HG03280 (cell line): Measurements from ENCODE around the gene DUSP15.
"Not testable (repeated sequence)": the region's sequence is repeated elsewhere in the genome, so short reads cannot be mapped to it uniquely, and the experiment has no call there.

ENCODE experiments used
- ATAC-seq: cut with Tn5 transposase; IDR thresholded peaks from one replicate; pipeline ENCODE4 v1.9.1; 2021; ENCODE audit warnings: mild to moderate bottlenecking, moderate library complexity; ENCODE audit not compliant: unreplicated experiment

The DUSP15 gene

GRCh38 chr20:31869942-31870725 lies at the start of gene DUSP15, which contains the start of gene TTLL9:
DUSP15 (minus strand) TSS chr20:31870527; CDS start chr20:31870337, 190 bp downstream.
TTLL9 (plus strand) TSS chr20:31870634; CDS start chr20:31871127, 493 bp downstream.
- no peak for ATAC-seq

DNA sequence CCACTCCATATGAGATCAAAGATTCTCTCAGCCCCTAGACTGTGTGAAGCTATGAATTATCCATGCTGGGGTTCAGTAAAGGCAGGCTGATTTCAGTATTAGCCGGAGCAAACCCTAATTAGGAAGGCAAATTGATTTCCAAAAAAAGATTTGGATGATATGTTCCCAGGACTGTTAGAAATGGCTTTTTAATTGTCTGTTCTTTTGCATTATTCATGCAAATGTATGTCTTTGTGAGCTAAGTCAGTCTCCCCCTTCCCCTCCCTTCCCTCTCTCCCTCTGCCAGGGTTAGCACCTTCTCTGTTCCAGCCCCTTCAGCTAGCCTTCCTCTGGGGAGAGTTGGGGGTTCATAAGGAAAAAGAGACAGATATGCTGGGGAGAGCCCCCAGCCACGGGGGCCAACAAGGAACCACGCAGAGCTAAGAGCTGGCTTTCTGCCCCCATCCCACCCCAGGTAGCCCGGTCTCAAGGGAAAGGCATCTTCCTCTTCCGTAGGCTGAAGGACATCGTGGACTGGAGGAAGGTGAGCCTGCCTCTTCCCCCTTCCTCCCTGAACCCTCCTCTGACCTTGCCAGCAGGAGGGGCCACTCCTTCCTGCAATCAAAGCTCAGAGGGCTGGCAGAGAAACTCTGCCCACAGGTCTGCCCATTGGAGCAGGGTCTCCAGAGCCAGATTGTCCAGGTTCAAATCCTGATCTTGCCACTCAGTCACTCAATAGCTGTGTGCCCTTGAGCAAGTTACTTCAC lies 49.3 kb upstream of the DUSP15 start:
- no peak for ATAC-seq

- no peak for ATAC-seq
Measured at GRCh38 chr20:31918466-31919105, 48.3 kb upstream of the DUSP15 start.

- ATAC-seq = not testable (repeated sequence)
Measured at GRCh38 chr20:31917962-31918412, 47.7 kb upstream of the DUSP15 start.

- no peak for ATAC-seq
Measured at GRCh38 chr20:31916708-31917107, 46.4 kb upstream of the DUSP15 start.

- ATAC-seq = no peak
Measured at GRCh38 chr20:31915491-31916280, 45.4 kb upstream of the DUSP15 start.

GRCh38 chr20:31914170-31914569 lies 43.8 kb upstream of the DUSP15 start:
- ATAC-seq = no peak

DNA sequence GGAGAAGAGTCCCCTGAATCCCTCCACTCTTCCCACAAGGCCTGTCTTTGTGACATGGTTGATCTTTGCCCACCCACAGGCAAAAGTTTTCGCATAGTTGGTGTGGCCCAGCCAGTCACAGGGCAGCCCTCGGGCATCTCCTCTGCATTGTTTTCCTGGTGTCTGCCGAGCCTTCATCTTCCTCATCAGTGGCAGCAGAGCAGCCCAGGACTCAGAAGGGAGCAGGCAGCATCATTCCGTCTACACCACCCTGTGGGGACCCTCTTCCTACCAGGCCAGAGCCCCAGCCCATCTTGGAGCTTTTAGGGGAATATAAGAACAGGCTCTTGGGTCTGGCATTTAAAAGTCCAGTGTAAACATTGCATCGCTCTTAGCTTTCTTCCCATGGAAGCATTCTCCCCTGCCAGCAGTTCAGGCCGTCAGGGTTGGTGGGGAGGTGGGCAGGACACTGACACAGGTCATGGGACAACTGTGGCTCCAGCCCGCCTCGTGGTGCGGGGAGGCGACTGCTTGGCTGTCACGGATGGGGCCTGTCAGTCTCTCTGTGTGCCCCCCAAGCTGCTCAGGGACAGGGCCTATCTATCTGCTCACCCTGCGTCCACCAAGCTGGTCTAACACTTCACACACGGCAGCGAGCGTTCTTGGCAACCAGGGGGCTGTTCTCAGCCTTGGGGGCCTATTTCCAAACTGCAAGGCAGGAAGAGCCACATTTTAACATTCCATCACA lies 43.3 kb upstream of the DUSP15 start:
- no peak for ATAC-seq

GRCh38 chr20:31910071-31910803 lies 39.9 kb upstream of the DUSP15 start:
- no peak for ATAC-seq

GRCh38 chr20:31909253-31910070 lies 39.1 kb upstream of the DUSP15 start:
- no peak for ATAC-seq

- ATAC-seq = no peak
Measured at GRCh38 chr20:31908424-31908823, 38.1 kb upstream of the DUSP15 start.

DNA sequence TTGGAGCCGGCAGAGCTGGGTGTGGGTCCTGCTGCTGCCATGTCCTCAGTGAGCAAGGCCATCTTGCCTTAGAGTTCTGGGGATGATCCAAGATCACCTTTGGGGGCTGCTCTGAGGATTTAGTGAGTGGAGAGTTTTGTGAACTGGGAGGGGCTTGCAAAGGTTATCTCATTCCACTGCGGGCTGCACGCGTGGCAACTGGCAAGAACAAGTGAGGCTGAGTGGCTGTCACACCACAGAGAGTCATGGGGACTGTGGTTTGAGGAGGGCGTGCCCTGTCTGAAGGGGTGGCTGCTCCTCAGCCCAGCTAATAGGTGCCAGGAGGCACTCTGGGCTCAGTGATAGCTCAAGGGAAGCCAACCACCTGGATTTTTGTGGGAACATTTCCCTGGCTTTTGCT lies 37.7 kb upstream of the DUSP15 start:
- no peak for ATAC-seq

GRCh38 chr20:31907046-31907445 lies 36.7 kb upstream of the DUSP15 start:
- ATAC-seq = no peak

GRCh38 chr20:31906001-31906400 lies 35.7 kb upstream of the DUSP15 start:
- ATAC-seq = no peak

DNA sequence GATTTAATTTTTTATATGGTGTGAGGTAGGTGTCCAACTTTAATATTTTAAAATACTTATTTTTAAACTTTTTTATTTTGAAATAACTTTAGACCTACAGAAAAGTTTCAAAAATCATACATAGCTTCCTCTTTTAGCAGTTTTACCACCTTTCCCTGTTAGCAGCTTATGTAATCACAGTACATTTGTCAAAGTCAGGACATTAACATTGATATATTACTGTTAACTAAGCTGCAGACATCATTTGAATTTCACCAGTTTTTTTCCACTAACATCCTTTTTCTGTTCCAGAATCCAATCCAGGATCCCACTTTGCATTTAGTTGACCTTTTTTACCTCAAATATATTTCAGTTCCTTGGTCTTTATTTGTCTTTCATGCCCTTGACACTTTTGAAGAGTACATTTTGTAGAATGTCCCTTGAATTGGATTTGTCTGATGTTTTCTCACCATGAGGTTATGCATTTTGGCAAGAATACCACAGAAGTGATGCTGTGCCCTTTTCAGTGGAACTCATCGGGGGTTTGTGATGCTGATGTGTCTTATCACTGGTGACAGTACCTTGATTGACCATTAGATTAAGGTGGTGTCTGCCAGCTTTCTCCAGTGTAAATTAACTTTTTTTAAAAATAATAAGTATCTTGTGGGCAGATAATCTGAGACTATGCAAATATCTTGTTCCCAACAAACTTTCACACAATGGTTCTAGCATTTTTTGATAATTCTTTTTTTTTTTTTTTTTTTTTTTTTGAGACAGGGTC lies 33.5 kb upstream of the DUSP15 start:
- no peak for ATAC-seq

GRCh38 chr20:31901615-31902014 lies 31.3 kb upstream of the DUSP15 start:
- no peak for ATAC-seq

DNA sequence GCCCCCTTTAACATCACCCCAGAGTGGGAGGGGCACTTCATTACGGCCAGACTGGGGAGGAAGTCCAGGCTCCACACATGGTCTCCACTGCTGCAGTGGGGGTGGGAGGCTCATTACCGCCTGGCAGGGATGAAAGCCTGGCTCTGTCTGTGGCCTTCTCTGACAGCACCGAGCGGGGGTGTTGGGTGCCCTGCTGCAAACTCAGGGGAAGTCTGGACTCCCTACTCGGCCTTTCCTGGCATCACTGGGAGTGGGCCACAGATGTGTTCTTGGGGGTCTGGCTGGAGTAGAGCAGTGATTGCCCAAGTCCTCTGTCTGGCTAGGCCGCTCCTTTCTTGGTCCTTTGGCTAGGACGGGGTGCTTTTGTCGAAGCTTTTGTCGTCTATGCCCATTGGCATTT lies 27.2 kb upstream of the DUSP15 start:
- ATAC-seq = no peak

DNA sequence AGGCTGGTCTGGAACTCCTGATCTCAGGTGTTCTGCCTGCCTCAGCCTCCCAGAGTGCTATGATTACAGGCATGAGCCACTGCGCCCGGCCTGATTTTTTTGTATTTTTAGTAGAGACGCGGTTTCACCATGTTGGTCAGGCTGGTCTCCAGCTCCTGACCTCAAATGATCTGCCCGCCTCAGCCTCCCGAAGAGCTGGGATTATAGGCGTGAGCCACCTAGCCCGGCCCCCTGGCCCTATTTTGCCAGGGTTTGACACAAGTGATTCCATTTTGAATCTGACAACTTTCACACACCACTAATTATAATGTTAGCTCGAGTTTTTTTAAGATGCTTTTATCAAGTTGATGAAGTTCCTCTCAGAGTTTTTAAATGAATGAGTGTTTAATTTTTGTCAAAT lies 25.7 kb upstream of the DUSP15 start:
- ATAC-seq = no peak
